Spleen (tissue), 11 donors: Measurements from ENCODE around the gene GLP2R. TPM values are rescaled to one million over a fixed set of nuclear protein-coding genes. Genes with fewer than 3 reads are reported as not detected.

Experiments used
- DNase-seq: peaks from one replicate; pipeline ENCODE4 v3.0.0-alpha.2; 2020
- H3K27ac ChIP-seq, 8 donors: fragments of 200-600 bp; sonication (generic) in 7 of 8; 1 replicate in 4 of 8; 2 replicates in 4 of 8; pipeline versions ENCODE4 v1.5.0 to v1.8.0; 2016 to 2021; ENCODE audit warnings: inconsistent platforms in 4 of 8, mild to moderate bottlenecking in 4 of 8, moderate library complexity in 1 of 8
- H3K27me3 ChIP-seq, 7 donors: fragments of 200-600 bp; sonication (generic) in 6 of 7; replicated peaks in 1 of 7; 1 replicate in 4 of 7; 2 replicates in 3 of 7; pipeline versions ENCODE4 v1.5.0 to v1.8.0; 2016 to 2021; ENCODE audit warnings: inconsistent platforms in 3 of 7, mild to moderate bottlenecking in 1 of 7
- H3K36me3 ChIP-seq, 6 donors: fragments of 200-600 bp; sonication (generic) in 5 of 6; 1 replicate in 4 of 6; 2 replicates in 2 of 6; pipeline versions ENCODE4 v1.5.0 to v1.8.0; 2016 to 2021; ENCODE audit warnings: inconsistent platforms in 2 of 6
- H3K4me1 ChIP-seq, 6 donors: fragments of 200-600 bp; sonication (generic) in 5 of 6; 1 replicate in 3 of 6; 2 replicates in 3 of 6; pipeline versions ENCODE4 v1.5.0 to v1.8.0; 2016 to 2021; ENCODE audit warnings: inconsistent platforms in 3 of 6
- H3K4me3 ChIP-seq, 8 donors: fragments of 200-600 bp; sonication (generic) in 7 of 8; 1 replicate in 4 of 8; 2 replicates in 4 of 8; pipeline versions ENCODE4 v1.5.0 to v1.8.0; 2016 to 2021; ENCODE audit warnings: inconsistent platforms in 4 of 8, mild to moderate bottlenecking in 4 of 8, moderate library complexity in 2 of 8
- H3K9me3 ChIP-seq, 8 donors: fragments of 200-600 bp; sonication (generic) in 7 of 8; 1 replicate in 4 of 8; 2 replicates in 4 of 8; pipeline versions ENCODE4 v1.5.0 to v1.8.0; 2016 to 2021; ENCODE audit warnings: inconsistent platforms in 4 of 8
- POLR2A ChIP-seq, 3 donors: fragments of 450-650 bp; IDR thresholded peaks; one replicate each; pipeline ENCODE4 v1.5.1; 2017; ENCODE audit warnings: antibody characterized with exemption in 3 of 3, mild to moderate bottlenecking in 1 of 3
- POLR2AphosphoS5 ChIP-seq, 3 donors: sonication (generic); formaldehyde crosslinking; IDR thresholded peaks; one replicate each; pipeline ENCODE4 v1.5.1; 2017; ENCODE audit warnings: antibody characterized with exemption in 3 of 3
- WGBS, 5 donors: extraction: QIAGEN DNeasy Blood & Tissue Kit in 3 of 5; methylation state at CpG; one replicate each; pipeline versions ENCODE4 v1.1.5 to v1.1.7; 2013 to 2018; 5-methylcytosine and 5-hydroxymethylcytosine counted together
- intact Hi-C: fragments of 100-400 bp; cut with DNase I; formaldehyde crosslinking; loops from one replicate; pipeline ENCODE4 v1.15.0; 2023; ENCODE audit warnings: low total_unique reads
- polyA plus RNA-seq, 3 donors: library from polyadenylated mRNA; stranded (reverse); fragments of 200-250 nt; gene quantifications; one replicate each; pipeline ENCODE4 v1.2.1, GENCODE V29; 2013
- total RNA-seq, 7 donors: library from RNA; depleted of rRNA in 3 of 7; stranded (reverse); fragments of >200 nt in 3 of 7; fragmentation: NEBNext Ultra II Directional in 4 of 7; extraction: Animal tissue kit (Norgen Biotek cat#: 25700) in 4 of 7; gene quantifications; one replicate each; pipeline versions ENCODE4 v1.1.0 to v1.2.1, GENCODE V29; 2016 to 2021
- TF ChIP-seq, protein P1 (sequence below), 11 experiments: fragments of 200-600 bp in 7 of 11; fragments of 450-650 bp in 4 of 11; sonication (generic) in 4 of 11; IDR thresholded peaks in 8 of 11; conservative IDR thresholded peaks in 3 of 11; 1 replicate in 7 of 11; 2 replicates in 4 of 11; pipeline versions ENCODE4 v1.4.0 to v1.8.0; 2016 to 2021; ENCODE audit warnings: antibody characterized with exemption in 11 of 11, inconsistent platforms in 4 of 11, mild to moderate bottlenecking in 1 of 11
- donor health status: healthy with polysubstance abuse.
- donor health status: DM: no; HTN: no; CAD: no; lungs with moderate emphysema.
- donor health status: DM: no; HTN: no; CAD: no.
- donor health status: Bipolar disorder and iron deficiency.
- donor health status: healthy.
- donor health status: DM: no; HTN: no; CAD: no.
- donor health status: DM: yes; HTN: yes; CAD: no.

GLP2R gene
- total and polyA plus RNA-seq, 10 donors: 0.07 to 0.63 (median 0.15) TPM; not detected in 4

DNA sequence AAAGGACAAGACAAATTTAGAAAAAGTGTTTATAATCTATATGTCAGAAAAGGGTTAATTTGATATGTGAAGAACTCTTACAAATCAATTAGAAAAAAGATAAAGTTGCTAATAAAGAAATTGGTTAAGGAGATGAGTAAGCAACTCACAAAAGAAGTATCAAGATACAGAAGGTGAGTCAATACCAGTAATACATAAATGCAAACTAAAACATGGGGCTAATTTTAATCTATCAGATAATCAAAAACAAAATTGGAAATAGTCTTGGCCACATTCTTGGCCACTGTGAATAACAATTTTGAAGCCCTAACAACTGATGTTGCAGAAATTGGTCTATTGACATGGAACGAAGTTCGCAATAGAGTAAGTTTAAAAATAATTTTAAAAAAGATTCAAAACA, 41.2 kb upstream of the GLP2R start:
- H3K4me3 ChIP-seq: no peak overlapping the region
- peaks cover 0 to 53% (median 0%) of the 10 kb centered on the region in 7 donors for H3K27me3 ChIP-seq
- TF ChIP-seq POLR2AphosphoS5 (IDR thresholded peaks at IDR 0.05): no peak
- TF ChIP-seq POLR2A (IDR thresholded peaks at IDR 0.05): no peak
- TF ChIP-seq, protein P1, sequence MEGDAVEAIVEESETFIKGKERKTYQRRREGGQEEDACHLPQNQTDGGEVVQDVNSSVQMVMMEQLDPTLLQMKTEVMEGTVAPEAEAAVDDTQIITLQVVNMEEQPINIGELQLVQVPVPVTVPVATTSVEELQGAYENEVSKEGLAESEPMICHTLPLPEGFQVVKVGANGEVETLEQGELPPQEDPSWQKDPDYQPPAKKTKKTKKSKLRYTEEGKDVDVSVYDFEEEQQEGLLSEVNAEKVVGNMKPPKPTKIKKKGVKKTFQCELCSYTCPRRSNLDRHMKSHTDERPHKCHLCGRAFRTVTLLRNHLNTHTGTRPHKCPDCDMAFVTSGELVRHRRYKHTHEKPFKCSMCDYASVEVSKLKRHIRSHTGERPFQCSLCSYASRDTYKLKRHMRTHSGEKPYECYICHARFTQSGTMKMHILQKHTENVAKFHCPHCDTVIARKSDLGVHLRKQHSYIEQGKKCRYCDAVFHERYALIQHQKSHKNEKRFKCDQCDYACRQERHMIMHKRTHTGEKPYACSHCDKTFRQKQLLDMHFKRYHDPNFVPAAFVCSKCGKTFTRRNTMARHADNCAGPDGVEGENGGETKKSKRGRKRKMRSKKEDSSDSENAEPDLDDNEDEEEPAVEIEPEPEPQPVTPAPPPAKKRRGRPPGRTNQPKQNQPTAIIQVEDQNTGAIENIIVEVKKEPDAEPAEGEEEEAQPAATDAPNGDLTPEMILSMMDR (IDR thresholded peaks at IDR 0.05 in 8 of 11, conservative IDR thresholded peaks at IDR 0.05 in 3 of 11): no peak
- no peaks in the 10 kb centered on the region for H3K4me1 ChIP-seq
- WGBS, 5 donors: 89 to 98% (median 97%) methylated on average over 2 of the region's 2 CpGs
- H3K9me3 ChIP-seq: no peaks in the 10 kb centered on the region
- H3K27ac ChIP-seq: no peak overlapping the region
- intact Hi-C loops: no loop called here
- H3K36me3 ChIP-seq: no peaks in the 10 kb centered on the region
- DNase-seq: no peak

DNA sequence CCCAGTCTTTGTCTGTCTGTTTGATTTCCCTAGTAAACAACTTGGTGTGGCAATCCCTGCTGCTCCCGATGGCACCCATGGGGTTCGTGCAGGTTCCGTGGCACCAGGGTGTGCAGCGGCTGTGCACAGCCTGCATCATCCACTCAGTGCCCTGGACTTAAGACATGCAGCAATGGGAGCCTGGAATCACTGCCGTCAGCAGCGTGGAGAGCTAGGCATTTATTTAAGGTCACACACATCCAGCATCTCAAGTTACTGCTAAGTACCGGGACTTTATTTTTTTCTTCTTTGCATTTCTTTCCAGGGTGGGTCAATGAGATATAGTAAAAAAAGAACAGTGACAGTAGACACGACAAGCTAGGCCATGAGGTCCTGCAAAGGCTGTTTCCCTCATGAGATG, 37.1 kb upstream of the GLP2R start:
- Histone ChIP-seq H3K27me3 (peaks cover 0 to 18% (median 0%) of the 10 kb centered on the region in 7 donors), H3K4me1 (no peaks in the 10 kb centered on the region), H3K36me3 (no peaks in the 10 kb centered on the region), H3K4me3 (no peak overlapping the region), H3K9me3 (no peaks in the 10 kb centered on the region), H3K27ac (no peak overlapping the region)
- no peak for DNase-seq
- 85 to 94% (median 86%) methylated on average over 8 of the region's 8 CpGs for WGBS, 5 donors
- TF ChIP-seq, protein P1 (IDR thresholded peaks at IDR 0.05 in 8 of 11, conservative IDR thresholded peaks at IDR 0.05 in 3 of 11): no peak
- TF ChIP-seq POLR2A (IDR thresholded peaks at IDR 0.05): no peak
- TF ChIP-seq POLR2AphosphoS5 (IDR thresholded peaks at IDR 0.05): no peak
- intact Hi-C loops: no loop called here

DNA sequence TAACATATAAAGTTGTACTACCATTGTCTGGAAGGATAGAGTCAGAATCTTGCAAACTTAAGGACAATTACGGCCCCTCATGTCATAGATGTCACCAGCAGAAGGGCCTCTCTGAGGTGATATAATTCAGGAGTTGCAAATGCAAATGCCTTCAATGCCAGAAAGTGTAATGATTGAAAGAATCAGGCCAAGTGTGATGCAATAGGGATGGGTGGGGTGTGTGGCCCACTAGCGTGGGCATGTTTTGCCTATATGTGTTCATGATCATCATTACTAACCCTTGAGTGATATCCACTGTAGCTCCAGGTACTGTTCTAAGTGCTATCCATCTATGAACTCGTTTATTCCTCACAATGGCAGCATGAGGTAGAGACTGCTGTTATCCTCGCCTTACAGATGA, 35.4 kb upstream of the GLP2R start:
- TF ChIP-seq, protein P1 (IDR thresholded peaks at IDR 0.05 in 8 of 11, conservative IDR thresholded peaks at IDR 0.05 in 3 of 11): no peak
- TF ChIP-seq POLR2AphosphoS5 (IDR thresholded peaks at IDR 0.05): no peak
- TF ChIP-seq POLR2A (IDR thresholded peaks at IDR 0.05): no peak
- H3K4me3 ChIP-seq: no peak overlapping the region
- H3K27me3 ChIP-seq: peaks cover 0 to 18% (median 0%) of the 10 kb centered on the region in 7 donors
- DNase-seq: no peak
- no peaks in the 10 kb centered on the region for H3K4me1 ChIP-seq
- intact Hi-C loops: no loop called here
- H3K36me3 ChIP-seq: no peaks in the 10 kb centered on the region
- H3K27ac ChIP-seq: no peak overlapping the region
- H3K9me3 ChIP-seq: no peaks in the 10 kb centered on the region
- WGBS, 5 donors: 73 to 84% (median 77%) methylated on average over 4 of the region's 4 CpGs

DNA sequence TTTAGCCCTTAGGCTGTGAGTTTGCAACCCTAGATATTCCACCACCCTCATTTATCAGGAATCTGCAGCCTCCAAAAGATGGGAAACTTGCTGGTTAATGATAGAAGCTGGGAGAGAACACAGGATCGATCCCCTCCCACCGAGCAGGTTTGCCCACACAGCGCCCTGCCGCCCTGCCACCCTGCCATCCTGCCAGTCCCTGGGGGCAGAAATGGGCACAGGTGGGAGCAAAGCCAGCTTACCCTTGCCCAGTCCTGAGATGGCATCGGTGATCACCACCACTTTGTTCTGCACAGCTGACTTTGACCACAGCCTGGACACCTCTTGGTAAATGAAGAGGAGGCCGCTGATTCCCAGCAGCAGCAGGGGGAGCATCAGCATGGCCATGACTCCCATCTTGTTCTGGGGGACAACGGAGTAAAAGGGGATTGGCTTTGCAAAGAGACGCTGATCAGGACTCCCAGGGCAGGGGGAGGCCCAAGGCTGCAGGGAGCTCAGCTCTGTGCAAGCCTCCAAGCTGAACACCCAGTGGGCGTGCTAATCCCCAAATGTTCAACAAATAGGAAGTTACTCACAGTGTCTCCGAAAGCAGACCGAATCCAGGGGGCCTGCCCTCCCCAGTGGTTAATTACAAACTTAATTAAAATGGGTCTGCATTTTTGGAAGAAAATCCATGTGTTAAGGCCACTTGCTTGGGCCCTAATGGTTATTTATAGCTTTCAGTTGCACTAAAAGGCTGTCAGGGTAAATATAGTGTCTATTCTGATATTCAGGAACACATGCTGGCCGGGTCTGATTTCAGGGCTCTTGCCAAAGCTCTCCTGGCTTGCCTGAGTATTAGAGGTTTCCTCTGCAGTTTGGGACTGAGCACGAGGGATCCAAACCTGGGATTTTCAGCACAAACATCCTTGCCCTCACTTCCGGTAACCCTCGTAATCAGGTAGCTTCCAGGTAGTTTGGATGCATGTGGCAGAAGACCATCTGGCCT, 34.5 kb upstream of the GLP2R start, which contains the start of gene DHRS7C:
DHRS7C (minus strand) TSS at position 704 of the 988 bp plus-strand sequence; CDS start at position 396, 308 bp downstream.
- Histone ChIP-seq H3K9me3 (no peaks in the 10 kb centered on the region), H3K27ac (no peak within 1 kb of the TSS), H3K27me3 (peaks cover 0 to 18% (median 0%) of the 10 kb centered on the region in 7 donors), H3K36me3 (no peaks in the 10 kb centered on the region), H3K4me1 (no peaks in the 10 kb centered on the region), H3K4me3 (no peak within 1 kb of the TSS)
- DNase-seq: no peak
- 77 to 83% (median 79%) methylated on average over 13 to 15 of the region's 15 CpGs for WGBS, 5 donors
- no peak for TF ChIP-seq POLR2A (IDR thresholded peaks at IDR 0.05)
- TF ChIP-seq, protein P1 (IDR thresholded peaks at IDR 0.05 in 8 of 11, conservative IDR thresholded peaks at IDR 0.05 in 3 of 11): no peak
- no peak for TF ChIP-seq POLR2AphosphoS5 (IDR thresholded peaks at IDR 0.05)
- intact Hi-C loops: no loop called here
